HL-60 (cell line): ENCODE data around the gene CTIF.

Source experiments
- POLR2AphosphoS5 ChIP-seq: IDR thresholded peaks from 2 replicates; pipeline ENCODE4 v1.6.1; 2012; ENCODE audit warnings: low read depth
- TF ChIP-seq, protein P1 (sequence below): IDR thresholded peaks from one replicate; pipeline ENCODE4 v1.5.1; 2011; ENCODE audit warnings: low read length, control low read depth, inconsistent platforms; ENCODE audit not compliant: insufficient read depth

DNA sequence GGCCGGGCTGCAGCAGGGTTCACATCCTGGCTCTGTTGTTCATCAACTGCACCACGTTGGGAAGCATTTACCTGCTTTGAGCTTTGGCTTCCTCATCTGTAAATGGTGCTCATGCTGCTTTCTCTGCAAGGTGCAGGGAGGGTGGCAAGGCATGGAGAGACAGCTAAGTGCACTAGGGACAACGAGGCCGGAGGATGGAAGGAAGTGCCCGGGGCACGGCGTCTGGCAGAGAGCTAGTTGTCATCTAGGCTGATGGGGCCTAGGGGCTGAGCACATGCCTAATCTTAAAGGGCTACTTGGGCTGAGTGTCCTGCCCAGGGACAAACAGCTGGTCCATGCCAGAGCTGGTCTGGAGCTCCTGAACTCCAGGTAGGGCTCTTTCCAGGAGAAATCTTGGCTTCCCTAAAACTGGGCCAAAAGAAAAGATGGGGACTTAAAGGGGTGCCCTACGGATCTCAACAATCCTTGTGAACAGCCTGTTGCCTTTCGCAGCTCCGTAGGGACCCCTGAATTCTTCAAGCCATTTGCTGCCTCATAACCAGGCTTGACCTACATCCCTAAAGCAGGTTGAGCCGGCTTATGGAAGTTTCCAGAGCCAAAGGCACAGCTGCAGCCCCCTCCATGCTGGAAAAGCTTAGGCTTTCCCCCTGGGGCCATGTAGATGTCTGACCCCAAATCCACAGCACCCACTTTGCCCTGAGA, 281.1 kb downstream of the CTIF start:
- TF ChIP-seq, protein P1, sequence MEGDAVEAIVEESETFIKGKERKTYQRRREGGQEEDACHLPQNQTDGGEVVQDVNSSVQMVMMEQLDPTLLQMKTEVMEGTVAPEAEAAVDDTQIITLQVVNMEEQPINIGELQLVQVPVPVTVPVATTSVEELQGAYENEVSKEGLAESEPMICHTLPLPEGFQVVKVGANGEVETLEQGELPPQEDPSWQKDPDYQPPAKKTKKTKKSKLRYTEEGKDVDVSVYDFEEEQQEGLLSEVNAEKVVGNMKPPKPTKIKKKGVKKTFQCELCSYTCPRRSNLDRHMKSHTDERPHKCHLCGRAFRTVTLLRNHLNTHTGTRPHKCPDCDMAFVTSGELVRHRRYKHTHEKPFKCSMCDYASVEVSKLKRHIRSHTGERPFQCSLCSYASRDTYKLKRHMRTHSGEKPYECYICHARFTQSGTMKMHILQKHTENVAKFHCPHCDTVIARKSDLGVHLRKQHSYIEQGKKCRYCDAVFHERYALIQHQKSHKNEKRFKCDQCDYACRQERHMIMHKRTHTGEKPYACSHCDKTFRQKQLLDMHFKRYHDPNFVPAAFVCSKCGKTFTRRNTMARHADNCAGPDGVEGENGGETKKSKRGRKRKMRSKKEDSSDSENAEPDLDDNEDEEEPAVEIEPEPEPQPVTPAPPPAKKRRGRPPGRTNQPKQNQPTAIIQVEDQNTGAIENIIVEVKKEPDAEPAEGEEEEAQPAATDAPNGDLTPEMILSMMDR, result no peak
- TF ChIP-seq POLR2AphosphoS5, result no peak
